NCI-H2081 (cell line): ENCODE measurements around the gene CLEC2L.

Experiments used
- DNase-seq, 2 experiments: peaks; one replicate each; lab custom pipeline; 2025; lab: John Stamatoyannopoulos, UW

The CLEC2L gene

DNA sequence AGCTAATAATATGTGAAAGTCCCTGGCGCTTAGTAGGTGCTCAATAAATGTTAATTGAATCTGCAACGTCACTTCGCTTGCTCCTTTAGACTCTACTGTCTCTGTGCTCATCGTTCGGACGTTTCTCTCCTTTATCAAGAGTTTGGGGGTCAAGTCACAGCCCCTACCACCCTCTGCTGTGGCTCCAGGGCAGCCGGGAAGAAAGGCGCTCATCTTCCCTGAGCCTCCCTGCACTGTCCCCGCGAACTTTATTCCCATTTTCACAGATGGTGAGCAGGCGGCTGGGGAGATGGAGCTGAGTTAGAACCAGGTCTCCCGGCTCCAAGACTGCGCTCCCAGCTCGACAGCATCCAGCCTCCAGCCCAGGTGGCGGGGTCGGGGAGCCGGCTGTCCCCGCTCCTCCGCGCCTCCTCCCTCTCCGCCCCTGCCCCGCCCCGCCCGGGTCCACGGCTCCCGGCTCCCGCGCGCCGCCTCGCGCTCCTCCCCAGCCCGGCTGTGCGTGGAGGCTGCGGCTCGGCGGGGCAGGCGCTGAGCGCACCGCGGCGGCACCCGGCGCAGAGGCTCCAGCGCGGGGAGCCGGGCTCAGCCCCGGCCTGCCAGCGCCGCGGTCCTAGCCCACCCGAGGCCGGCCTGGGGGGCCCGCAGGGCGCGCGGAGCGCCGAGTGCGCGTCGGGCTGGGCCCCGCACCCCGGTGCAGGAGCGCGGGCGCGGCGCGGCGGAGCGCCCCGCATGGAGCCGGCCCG is at the start of gene CLEC2L:
Gene CLEC2L, plus strand, starts transcription at position 487 of the 743 bp plus-strand sequence. Its CDS starts 243 bp downstream, at position 730.
- DNase-seq, result no peak

DNA sequence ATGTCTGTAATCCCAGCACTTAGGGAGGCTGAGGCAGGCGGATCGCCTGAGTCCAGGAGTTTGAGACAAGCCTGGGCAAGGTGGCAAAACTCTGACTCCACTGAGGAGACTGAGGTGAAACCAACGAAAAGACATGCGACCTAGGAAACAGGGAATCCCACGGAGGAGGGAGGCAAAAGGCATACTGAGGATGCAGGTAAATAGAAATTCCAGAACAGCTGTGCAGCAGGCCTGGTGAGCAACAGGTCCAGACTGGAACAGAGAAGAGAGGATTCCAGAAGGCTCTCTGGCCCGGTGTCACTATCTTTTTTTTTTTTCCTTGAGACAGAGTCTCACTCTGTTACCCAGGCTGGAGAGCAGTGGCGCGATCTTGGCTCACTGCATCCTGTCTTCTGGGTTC is 47.3 kb upstream of the CLEC2L start:
- no peak for DNase-seq

DNA sequence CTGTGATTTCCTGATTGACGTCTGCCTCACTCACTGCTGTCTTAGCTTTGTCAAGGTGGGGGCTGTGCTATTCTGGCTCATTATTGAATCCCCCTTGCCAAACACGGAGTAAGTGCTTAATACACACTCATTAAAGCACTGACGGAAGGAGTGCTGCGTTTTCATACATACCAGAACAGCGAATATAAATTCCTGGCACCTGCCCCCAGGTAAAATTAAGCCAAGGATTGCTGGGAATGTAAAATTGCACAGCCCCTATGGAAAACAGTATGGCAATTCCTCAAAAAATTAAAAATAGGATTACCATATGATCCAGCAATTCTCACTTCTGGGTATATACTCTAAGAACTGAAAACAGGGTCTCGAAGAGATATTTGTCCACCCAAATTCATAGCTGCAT is 46.6 kb upstream of the CLEC2L start:
- no peak for DNase-seq

DNA sequence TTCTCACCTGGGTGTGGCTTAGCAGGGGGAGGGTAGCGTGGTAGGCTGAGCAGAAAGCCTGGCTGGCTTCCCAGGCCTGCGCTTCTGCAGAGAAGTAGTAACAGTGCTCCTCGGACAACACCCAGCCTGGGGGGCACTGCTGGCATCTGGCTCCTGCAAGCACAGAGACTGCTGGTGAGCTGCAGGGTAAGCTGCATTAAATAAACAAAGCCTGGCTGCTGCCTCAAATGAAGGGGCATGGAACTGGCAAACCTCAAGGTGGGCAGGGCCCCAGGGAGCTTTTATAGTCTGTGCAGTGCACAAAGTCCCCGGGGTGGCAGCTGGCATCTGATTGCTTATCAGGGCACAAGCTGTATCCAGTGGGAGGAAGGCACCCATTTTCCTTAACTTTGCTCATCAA is 43.9 kb upstream of the CLEC2L start:
- no peak for DNase-seq

DNA sequence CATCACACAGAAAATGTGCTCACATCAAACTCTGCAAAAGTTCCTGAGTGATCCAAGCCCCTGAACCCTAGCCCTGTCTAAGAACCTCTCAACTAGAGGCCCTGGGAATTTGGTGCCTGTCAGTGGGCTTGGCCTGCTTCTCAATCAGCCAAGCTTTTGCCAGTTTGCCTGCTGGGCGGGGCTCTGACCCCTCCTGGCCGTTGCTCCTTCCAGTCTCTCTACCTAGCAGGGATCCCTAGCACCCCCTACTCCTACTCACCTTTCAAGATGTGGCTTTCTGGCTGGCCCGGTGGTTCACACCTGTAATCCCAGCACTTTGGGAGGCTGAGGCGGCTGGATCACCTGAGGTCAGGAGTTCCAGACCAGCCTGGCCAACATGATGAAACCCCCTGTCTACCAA is 42.1 kb upstream of the CLEC2L start:
- no peak for DNase-seq

DNA sequence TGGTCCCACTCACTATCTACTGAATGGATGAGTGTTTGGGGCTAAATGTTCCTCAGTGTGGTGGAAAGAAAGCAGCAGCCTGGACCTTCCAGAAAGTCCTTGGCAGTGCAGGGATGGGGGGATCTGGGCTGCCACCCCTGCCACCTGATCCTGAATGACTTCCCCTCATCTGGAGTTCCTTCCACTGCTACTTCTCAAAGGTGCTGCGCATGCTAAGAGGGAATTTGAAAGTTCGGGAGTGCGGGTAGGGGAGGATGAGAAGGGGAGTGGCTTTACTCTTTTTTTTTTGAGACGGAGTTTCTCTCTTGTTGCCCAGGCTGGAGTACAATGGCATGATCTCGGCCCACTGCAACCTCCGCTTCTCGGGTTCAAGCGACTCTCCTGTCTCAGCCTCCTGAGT is 41.4 kb upstream of the CLEC2L start:
- no peak for DNase-seq

DNA sequence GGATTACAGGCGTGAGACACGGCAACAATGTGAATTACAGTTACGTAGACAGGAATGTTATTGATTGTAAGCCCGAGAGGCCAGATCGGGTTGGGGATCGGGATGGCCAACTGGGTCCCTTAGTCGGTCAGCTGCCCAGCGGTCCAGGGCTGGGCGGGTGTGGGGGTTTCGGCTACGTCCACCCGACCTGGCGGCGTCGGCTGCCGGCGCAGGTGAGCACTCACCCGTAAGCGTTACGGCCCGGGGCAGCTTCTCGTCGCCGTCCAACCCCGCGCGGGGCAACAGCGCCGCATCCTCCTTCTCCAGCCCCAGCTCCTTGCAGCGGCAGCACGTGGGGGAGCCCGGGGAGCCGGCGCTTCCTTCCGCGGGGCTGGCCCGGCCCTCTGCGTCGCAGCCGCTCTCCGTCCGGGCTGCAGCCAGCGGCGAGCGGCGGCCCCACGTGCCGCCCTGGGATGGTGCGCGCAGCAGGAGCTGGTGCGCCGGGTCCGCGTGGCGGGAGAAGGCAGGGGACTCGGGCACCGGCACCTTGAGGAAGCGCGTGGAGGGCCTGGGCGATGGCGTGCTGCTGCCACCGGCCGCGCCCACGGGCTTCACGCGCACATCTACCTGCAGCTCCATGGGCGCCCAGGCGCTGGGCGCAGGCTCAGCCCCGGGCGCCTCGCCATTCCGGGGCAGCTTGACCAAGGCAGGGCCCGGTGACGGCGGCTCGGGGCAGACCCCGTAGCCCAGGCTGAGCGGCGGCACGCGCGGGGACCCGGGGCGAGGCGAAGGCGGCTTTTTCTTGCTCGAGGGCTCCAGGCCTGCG is 40.6 kb upstream of the CLEC2L start:
- peak; percentile 26 to 33 for DNase-seq

DNA sequence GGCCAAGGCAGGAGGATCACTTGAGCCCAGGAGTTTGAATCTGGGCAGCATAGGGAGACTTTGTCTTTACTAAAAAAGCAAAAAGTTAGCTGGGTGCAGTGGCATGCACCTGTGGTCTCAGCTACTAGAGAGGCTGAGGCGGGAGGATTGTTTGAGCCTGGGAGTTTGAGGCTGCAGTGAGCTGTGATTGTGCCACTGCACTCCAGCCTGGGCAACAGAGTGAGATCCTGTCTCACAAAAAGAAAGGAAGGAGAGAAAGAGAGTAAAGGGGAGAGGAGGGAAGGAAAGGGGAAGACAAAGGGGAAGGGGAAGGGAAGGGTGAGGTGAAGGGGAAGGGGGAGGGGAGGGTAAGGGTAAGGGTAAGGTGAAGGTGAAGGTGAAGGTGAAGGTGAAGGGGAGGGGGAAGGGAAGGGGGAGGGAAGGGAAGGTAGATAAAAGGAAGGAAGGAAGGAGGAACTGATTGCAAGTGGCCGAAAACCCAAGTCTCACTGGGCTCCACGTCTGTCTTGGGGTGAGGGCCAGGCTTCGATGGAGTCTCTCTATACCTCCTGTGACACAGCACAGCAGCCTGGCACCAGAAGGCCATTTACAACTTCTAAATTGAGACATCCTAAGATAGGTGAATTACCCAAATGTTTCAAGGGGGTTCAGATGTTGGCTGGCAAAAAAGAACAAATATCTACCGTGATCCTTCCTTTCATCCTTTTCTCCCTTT is 36.0 kb upstream of the CLEC2L start:
- no peak for DNase-seq

DNA sequence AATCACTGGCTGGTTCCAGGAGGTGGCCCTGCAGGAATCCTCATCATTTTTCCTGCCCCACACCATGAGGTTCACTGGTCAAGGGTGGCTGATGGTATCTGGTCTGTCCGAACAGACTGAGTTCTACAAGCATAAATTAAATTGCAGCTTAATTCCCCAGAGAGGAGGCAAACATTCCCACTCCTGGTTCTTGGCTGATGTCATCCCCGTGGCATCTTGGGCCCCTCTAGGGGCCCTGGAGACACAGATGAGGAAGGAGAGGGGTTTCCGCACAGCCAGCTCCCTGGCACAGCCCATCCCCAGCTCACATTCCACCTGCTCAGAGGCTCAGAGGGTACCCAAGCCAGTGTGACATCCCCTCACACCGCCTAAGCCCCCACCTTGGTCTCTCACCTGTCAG is 34.7 kb upstream of the CLEC2L start:
- no peak for DNase-seq

DNA sequence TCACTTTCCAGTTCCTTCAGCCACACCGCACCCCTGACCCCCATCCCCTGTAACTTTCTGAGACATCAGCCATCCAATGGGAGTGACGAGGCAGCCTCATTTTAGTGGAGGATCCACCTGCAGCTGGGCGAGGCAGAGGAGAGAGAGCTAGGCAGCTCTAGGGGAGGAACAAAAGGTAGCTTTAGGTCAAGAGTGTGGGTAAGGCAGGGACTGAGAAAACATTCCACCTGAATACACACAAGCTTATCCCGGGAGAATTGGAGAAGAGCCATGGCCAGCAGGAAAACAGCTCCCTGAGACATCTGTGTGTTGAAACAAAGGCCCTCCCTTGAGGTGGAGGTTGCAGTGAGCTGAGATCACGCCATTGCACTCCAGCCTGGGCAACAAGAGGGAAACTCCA is 33.4 kb upstream of the CLEC2L start:
- DNase-seq, result no peak

DNA sequence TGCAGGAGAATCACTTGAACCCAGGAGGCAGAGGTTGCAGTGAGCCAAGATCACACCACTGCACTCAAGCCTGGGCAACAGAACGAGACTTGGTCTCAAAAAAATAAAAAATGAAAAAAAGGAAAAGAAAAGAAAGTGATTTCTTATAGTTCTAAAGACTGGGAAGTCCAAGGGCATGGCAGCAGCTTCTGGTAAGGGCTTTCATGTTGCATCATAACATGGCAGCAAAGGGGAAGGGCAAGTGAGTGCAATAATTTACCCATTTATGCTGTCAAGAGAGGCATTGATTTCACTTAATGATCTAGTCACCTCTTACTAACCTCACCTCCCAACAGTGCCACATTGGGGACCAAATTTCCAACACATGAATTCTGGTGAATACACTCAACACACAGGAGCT is 31.2 kb upstream of the CLEC2L start:
- no peak for DNase-seq

DNA sequence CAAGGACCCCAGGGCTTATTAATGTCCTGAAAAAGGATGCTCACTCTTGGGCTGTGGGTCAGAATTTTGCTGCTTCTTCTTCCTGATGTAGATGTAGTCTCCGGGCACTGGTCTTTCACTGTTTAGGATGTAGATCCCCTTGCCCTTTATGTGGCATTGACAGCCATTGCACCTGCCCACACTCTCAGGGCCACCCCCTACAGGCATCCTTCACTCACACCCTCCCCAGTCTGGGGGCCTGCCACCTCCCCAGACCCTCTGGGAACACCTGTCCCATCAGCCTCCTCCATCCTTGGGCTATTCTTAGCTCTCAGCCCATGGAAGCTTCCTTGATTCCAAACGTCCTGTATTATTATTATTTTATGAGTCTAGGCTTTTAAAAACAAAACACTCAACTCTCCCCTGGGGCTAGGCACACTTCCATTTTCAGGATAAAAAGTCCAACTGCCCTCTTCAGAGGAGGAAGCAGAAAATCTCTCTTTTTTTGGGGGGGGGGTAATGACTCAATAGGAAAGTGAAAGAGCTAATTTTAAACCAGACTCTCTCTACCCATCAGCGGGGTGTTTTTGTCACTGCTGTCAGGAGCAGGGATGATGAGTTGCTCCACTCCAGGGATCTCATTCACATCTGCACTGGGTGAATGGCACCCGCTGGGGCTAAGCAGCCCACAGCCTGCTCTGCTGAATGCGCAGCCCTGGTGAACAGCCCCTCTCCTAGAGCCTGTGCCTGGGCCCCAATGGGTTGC is 28.5 kb upstream of the CLEC2L start:
- DNase-seq, result peak; percentile 18 to 60

DNA sequence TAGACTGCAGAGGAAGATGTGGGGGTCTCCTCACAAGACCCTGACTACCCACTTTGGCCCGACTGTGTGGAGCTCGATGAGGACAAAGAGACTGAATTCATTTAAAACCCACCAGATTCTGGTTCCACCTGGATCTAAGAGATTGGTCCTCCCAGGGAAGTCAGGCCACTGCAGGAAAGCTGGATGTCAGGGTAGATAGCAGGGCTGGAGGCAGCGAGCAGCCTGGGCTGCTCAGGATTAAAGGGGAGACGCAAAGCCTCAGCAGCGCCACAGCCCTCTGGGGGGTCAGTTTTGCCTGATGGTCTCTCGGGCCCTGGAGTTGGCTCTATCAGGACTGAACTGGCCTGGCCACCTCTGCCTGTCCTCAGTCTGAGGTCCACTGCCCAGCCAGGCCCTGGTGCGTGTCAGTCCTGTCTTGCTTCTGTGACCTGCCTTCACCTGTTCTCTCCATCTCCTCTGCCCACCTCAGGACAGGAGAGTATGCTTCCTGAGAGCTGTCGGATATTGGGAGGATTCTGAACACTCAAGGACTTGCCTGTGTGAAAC is 27.8 kb upstream of the CLEC2L start:
- DNase-seq, result no peak

DNA sequence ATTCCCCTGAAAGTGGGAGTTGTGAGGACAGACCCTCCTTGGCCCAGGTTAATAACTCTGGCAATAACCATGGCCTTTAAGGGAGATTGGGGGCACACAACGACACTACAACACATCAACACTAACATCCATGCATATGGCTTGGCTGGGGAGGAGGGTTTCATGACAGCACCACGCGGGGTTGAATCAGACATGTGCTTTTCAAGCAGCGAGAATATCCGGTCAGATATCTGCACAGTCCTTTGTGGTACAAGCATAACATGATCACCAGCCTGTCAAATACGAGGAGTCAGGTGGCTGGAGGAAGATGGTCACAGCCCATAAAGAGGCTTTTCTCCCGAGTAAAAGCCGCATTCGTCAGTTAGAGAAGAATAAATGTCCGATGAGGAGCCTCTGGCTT is 27.0 kb upstream of the CLEC2L start:
- DNase-seq, result no peak

DNA sequence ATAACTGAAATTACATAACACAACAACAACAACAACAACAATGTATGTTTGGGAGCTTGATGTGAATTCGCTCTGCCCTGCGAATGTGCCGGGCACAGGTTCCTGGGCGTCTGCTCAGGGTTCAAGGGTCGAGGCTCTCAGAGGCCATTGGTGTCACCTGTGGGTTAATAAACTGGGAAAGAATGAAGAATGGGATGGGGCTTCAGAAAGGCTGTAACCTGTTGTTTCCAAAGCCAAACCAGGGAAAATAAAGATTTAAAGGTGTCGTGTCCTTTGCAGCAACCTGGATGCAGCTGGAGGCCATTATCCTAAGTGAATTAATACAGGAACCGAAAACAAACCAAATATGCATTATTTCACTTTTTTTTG is 22.7 kb upstream of the CLEC2L start:
- no peak for DNase-seq

DNA sequence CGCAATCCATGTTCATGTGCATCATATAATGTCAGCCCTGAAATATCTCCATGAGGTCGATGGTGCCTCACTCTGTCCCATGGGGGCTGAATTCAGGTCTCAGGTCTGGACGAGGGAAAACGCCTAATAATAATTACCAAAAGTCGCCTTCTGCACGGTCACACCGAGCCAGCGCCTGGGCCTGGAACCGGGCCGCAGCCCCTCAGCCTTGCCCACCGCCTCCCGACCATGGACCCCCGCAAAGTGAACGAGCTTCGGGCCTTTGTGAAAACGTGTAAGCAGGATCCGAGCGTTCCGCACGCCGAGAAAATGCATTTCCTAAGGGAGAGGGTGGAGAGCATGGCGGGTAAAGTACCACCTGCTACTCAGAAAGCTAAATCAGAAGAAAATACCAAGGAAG is 21.3 kb upstream of the CLEC2L start:
- no peak for DNase-seq

DNA sequence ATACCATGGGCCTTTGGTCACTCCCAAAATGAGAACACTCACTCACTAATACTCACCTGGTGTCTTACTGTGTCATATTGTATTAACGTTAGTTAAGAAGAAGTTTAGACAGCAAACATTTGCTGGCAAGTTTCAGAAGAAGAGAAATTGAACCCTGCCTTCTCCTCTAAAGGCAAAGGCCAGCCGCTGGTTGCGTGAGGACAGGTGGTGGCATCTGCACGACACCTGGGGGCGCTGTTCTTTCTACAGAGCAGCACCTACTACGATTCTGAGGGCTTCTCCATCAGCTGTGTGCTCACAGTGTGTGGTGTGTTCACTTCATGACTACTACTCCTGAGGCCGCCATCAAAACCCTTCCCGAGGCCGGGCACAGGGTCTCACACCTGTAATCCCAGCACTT is 17.9 kb upstream of the CLEC2L start:
- no peak for DNase-seq

DNA sequence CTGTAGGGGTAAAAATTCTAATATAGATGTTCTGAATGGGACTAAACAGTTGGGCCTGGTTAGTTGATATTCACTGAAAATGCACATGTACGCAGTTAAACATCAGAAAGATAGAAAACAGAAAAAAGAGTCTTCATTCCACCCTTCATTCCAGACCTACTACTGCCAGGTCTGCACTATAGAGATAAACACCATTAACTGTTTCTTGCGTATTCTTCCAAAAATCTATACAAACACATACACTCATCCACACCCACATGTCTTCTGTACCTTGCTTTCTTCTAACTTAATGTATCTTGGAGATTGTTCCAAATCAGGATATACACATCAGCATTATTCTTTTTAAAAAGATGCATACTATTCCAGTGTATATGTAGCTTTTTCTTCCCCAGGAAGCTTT is 13.9 kb upstream of the CLEC2L start:
- no peak for DNase-seq

DNA sequence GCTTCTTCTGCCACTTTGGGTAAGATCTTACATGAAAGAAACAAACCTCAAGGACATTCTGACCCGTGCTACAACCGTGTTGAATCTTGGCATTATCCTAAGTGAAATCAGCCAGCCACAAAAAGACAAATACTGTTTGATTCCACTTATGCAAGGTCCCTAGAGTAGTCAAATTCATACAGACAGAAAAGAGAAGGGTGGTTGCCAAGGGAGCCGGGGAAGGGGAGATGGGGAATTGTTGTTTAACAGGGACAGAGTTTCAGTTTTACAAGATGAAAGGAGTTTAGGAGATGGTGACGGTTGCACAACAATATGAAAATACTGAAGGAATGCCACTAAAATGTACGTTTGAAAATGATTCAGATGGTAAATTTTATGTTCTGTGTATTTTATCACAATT is 12.2 kb upstream of the CLEC2L start:
- DNase-seq, result no peak

DNA sequence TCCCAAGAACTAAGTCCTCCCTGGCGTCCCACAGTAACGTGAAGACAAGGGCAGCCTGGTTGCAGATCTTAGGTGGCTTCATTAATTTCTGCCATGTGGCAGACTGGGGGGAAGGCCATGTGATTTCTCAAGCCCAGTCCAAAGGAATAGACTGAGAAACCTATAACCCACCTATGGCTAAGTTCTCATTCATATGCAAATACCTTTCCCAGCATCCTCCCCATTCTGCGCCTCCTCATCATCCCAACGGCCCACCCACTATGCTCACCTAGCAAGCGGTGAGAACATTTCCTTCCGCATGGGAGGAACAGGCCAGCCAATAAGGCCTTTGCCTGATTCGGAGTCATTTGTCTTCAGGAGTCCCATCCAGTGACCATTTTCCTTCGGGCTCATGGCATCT is 8.2 kb upstream of the CLEC2L start:
- DNase-seq, result no peak

DNA sequence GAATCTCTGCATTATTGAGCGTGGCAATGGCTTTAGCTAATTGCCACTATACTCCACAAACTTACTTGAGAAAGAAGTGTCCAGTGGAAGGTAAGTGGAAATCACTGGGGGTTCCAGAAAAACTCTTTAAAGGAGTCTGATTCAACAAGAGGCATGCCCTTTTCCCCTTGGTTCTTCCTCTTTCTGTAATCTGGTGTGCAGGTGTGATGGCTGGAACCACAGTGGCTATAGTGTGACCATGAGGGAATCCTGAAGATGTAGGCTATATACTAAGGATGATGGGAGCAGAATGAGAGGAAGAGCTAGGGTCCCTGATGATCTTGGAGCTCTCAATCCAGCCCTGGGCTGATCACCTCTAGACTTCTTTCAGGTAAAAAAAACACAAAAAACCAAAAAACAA is 2.0 kb upstream of the CLEC2L start:
- DNase-seq, result no peak

DNA sequence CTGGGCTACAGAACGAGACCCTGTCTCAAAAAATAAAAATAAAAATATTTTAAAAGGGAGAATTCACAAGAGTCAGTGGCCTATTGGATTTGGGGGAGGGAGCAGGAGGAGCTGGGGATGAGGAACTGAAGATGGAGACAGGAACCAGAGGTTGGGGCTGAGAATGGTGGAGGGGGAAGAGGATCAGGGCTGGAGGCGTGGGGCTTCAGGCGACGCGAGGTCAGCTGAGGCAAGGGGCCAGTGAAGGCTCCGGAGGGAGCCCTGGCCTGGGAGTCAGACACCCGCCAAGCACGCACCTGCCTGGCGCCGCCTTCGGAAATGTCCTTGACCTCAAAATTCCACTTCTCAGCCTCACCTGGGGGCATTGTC is 671 bp upstream of the CLEC2L start:
- DNase-seq, result no peak
